Measurements from ENCODE around the gene TMEM250.
A peak's percentile ranks its signal among the peaks of the same experiment; 100 is the strongest.

The TMEM250 gene

GRCh38 chr9:136147038-136147889 lies 28.6 kb upstream of the TMEM250 start:
- no peak for DNase-seq

DNA sequence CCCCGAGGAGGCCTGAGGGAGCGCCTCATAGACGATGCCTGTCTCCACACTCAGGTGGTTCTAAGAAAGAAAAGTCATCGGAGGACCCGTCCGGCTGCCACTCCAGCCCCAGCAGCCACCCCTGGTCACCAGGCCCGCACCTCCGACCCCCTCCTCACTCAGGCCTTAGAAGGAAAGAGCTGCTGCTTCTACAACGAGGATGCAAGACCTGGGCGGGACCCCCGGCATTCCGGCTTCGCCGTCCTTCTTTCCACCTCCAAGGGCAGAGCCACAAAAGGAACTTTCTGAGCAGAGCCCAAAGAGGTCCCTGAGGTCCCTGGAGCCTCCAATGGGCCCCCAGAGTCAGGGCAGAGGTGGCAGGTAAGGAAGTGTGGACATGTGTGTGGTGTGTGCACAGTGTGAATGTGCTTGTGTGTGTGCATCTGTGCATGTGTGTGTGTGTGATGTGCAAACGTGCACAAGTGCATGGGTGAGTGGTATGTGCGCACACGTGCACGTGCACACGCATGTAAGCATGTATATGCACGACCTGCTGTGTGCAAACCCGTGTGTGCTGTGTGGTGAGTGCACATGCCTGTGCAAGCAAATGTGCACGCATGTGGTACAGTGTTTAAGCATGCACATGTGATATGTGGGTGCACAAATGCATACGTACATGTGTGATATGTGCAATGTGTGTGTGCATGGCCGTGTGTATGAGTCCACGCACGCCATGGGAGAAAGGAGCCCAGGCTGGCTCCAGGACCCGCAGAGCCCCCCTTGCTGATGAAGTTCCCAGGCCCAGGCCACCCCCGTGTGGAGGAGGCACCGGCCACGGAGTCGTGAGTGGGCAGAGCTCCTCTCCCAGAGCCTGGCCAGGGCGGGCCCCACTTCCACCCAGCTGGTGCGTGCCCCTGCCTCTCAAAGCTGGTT lies 27.7 kb upstream of the TMEM250 start:
- DNase-seq, result no peak

DNA sequence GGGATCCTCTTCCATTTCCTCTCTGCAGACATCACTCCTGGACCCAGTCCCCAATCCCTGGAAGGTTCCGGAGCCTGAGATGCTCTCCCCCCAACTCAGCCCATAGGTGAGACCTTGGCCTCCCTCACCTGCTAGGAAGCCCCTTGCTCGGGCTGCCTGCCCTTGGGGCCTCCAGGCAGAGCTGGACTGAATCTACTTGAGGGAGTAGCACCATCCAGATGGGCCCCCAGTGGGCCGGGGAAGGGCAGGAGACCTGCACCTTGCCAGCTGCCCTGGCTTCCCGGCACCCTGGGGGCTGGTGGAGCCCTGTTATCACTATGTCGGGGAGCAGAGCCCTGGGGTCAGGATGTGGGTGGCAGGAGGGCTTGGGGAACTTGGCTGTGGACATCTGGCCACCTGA lies 26.9 kb upstream of the TMEM250 start:
- no peak for DNase-seq

DNA sequence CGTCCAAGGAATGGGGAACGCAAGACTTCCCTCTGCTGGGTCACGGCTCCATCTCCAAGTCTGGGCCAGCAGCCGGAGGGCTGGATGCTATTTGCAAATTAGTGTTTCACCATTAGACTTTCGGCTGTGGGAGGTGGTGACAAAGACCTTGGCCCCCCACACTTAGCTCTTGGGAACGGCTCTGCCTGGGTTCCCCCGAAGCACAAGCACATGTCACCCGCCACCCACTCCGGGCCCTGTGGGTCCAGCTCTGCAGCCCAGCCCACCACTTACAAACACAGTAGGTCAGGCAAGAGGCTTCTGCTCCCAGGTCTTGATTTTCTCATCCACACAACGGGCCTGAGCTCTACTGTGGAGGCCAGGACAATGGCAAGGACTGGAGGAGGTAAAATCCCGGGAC lies 25.8 kb upstream of the TMEM250 start:
- no peak for DNase-seq

DNA sequence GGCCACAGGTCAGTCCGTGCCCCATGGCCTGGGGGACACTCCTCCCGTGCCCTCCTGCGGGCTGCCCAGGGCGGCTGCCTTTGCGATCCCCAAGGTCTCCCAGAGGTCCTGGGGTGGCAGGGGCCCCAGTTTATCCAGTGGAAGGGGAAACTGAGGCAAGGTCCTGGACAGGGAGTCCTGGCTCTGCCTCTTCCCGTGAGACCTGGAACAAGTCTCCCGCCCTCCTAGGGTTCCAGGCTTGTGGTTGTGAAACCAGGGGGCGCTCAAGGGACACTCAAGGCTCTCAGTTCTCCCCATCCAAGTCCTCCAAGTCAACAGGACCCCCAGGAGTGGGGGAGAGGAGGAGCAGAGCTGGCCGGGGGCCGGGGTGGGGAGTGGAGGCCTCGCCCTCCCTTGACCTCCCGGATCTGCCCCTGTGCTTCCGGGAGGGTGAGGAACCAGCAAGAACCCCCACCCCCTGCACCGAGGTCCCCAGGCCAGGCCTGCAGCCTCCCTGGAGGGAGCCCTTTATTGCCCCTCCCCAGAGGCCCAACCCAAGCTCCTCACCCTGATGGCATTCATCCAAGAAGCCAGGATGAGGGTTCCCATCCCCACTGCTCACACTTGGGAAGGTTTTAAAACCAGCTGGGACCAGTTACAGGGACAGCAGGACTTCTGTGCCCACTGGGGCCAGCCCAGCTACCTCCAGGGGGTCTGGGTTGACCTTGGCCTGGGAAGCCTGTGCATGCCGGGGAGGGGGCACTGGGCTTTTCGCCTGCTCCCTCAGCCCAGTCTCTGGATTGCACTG lies 24.7 kb upstream of the TMEM250 start:
- peak; percentile 22 for DNase-seq

DNA sequence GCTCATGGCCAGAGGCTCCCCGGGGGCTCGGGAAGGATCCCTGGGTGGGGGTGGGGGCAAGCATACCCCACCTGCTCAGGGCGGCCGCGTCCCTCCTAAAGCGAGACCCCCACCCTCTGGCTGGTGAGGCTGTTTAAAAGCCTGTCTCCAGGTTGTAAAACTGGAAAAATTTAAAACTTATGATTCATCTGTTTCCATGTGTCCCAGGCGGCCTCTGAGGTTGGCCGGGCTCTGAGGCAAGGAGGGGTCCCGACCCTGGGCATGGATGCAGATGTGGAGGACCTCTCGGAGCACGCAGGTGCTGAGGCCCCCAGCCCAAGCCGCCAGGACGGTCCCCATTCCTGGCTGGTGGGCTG lies 24.2 kb upstream of the TMEM250 start:
- no peak for DNase-seq

- no peak for DNase-seq
Measured at GRCh38 chr9:136142414-136142796, 23.7 kb upstream of the TMEM250 start.

DNA sequence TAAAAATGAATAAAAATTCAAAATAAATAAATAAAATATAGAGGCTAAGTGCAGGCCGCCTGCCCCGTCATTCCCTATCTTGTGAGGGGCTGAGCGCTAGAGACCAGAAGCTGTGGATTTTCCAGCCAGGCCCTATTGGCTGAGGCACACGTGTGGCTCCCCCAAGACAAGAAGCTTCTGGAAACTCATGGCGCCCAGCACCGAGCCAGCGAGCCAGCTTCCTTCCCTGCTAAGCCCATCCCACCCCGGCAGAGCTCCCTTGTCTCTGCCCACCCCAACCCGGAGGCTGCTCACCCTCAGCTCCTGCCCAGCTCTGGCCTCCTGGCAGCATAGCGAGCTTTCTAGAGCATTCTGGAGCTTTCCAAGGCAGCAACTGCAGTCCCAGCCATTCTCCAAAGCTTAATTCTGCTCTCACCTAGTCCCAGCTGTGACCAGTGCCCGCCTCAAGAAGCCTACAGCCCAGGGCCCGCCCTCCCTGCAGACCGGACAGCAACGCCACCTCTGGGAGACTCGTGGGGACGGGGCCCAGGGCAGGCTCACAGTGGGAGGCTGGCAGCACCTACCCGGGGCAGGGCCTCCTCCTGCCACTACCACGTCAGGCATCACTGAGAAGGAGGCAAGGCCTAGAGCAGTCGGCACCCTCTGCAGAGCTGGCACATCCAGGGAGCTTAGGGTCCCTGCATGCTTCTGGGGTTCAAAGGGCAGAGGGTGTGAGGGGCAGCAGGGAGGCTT lies 23.2 kb upstream of the TMEM250 start:
- no peak for DNase-seq

GRCh38 chr9:136140966-136141365 lies 22.3 kb upstream of the TMEM250 start:
- no peak for DNase-seq

DNA sequence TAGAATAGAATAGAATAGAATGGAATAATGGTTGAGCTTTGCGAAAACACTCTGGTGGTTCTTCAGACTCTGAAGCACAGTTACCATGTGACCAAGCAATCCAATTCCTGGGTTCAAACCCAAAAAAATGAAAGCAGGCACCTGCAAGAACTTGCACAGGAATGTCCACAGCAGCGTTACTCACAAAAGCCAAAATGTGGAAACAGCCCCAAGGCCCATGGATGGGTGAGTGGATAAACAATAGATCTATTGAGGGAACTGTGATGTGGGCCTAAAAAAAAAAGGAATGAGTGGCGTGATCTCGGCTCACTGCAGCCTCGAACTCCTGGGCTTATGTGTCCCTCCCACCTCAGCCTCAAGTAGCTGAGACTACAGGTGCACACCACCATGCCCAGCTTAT lies 21.4 kb upstream of the TMEM250 start:
- no peak for DNase-seq

DNA sequence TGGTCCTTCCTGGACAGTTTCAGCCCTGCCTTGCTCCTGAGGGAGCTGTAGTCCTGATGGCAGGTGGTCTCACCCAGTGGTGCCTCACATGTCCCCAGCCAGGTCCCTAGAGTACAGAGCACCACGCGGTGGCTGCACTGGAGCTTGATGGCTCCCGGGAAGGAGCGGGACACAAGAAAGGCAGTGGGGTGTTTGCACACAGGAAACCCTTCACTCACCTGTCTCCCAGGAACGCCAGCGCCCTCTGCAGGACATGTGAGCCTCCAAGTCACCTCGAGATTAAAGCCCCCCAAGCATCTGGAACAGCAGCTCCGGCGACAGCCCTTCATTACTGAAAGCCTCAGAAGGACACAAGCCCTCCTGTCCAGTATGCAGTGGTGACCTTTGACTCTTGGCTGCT lies 19.9 kb upstream of the TMEM250 start:
- DNase-seq, result peak; percentile 54

DNA sequence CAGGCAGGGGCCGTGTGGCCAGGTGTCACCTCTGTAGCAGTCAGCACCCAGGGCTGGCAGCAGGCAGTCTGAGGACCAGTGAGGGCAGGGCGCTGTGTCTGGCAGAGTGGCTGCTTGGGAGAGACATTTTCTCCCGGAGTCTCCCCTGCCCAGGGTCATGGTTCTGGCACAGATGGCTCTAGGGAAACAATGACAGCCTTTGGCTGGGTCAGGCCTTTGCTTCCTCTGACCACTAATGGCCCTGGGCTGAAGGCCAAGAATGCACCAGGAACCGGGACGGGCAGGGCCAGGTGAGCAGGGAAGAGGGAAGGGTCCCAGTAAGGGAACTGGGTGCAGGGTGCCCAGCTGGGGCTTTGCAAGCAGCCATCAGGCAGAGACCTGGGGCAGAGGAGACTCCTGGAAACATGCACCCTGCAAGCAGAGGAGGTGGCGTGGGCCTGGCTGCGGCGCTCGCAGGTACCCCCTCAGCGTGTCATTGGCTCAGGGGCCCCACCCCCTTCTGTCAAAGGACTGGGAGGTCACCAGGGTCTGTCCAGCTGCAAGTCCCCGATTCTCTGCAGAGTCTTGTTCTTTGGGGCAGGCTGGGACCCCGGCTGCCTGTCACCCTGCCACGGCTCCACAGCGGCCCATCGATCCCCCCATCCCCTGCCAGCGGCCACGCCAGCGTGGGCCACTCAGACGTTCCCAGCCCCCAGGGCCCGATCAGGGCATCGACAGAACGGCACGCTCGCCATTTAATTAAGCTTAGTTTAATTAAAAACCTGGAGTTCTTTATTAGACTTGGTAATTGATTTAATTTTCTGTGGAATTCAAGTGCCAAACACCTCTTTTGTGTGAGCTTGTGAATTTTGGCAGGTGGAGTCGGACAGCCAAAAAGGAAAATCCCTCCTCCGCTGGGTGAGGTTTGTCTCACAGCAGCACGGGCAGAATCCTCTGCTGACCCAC lies 18.9 kb upstream of the TMEM250 start:
- no peak for DNase-seq

GRCh38 chr9:136136127-136136925 lies 17.7 kb upstream of the TMEM250 start:
- DNase-seq, result no peak

DNA sequence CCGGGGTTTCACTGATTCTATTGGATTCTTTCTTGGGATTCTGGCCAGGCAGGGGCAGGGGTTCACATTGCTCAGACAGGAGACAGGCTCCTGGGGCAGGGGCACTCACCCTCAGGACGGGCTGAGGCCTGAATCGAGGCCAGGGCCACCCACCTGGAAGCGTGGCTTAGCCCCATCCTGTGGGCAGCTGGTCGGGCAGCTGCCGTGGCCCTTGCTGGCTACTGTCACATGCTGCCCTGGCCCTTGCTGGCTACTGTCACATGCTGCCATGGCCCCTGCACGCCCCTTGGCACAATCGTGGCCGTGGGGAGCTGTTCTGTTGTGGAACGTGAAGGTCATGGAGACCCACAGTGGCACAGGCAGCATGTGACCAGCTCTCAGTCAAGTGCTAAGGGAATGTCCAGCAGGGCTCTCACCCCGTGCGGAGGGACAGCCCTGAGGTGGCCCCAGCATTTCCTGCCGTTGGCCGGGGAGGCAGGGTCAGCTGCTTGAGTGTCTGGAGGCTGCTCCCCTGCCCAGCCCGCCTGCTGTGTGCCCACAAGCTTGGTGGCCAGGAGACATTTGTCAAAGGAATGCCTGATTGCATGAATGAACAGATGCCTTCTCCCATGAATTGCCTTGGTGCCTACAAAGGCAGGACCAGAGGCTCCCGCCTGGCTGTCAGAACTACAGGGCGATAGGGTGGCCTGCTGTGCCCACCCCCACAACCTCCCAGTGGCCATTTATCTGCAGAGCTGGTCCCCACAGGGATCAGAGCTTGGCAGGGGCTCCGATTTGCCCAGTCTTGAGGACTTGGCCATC lies 16.9 kb upstream of the TMEM250 start:
- DNase-seq, result no peak

GRCh38 chr9:136133959-136134484 lies 15.3 kb upstream of the TMEM250 start:
- DNase-seq, result no peak

GRCh38 chr9:136133191-136133958 lies 14.7 kb upstream of the TMEM250 start:
- peak; percentile 46 for DNase-seq

DNA sequence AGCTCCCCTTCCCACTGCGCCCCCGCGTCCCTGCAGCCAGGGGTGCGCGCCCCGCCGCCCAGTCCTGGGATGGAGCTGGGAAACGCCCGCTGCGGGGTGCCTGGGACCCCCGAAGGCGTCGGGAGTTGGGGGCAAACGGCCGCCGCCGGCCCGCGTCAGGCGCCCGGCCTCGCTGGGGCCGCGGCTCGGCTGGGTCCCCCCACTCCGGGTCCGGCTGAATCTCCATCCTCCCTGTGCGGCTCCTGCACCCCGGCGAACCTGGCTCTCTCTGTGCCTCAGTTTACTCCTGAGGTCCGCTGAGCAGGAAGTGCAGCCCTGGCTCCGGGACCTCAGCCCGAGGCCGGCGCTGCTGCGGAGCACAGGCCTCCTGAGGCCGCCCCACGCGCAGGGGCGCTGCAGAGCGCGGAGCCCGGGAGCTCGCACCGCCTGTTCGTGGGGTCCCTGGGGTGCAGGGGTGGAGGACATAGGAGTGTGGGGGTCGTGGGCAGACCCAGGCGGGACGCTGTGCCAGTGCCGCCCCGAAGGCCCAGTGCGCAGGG lies 13.9 kb upstream of the TMEM250 start:
- no peak for DNase-seq

Measured in CD4-positive, alpha-beta T cell treated with Interleukin-17A for 4 hours (primary cell).